NCI-H2107 treated with DMSO at 0.1 percent for 48 hours (cell line): ENCODE data around the gene CD58.

Experiments used
- DNase-seq: peaks from one replicate; lab custom pipeline; 2025; ENCODE audit not compliant: unreplicated experiment; lab: John Stamatoyannopoulos, UW

Gene CD58

DNA sequence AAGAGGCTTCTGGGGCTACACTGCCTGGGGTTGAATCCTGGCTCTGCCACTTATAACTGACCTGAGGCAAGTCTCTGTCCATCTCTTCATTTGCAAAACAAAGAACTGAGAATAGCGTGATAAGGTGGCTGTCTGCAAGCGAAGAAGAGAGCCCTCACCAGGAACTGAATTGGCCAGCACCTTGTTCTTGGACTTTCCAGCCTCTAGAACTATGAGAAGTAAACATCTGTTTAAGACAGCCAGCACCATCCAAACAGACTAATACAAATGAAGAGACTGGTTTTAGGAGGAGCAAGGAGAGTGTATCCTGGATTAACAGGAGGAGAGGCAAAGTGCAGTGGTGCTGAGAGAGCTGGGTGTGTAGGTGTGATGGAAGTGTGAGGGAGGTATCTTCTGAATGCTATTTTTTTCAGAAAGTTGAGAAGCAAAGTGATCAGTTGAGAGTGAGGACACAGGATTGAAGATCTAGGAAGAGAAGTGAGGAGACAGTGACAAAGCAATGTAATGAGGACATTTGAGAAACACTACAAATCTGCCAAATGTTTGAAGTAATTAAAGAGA is 59.3 kb downstream of the CD58 start:
- DNase-seq = no peak

DNA sequence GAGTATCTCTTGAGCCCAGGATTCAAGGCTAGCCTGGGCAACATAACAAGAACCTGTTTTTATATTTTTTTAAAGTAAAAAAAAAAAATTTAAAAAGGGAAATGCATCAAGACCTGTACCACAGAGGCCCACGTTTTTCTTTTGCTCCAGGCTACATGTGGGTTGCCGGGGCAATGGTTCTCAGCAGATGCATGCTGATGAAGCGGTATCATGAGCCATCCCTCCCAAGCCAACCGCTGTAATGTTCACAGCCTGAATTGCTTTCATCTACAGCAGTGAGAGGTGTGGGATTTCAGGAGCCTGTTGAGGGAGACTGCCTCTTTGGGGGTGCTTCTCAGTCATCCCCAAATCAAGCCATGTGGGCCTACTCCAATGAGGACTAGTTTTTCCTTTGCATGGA is 60.5 kb downstream of the CD58 start:
- no peak for DNase-seq

DNA sequence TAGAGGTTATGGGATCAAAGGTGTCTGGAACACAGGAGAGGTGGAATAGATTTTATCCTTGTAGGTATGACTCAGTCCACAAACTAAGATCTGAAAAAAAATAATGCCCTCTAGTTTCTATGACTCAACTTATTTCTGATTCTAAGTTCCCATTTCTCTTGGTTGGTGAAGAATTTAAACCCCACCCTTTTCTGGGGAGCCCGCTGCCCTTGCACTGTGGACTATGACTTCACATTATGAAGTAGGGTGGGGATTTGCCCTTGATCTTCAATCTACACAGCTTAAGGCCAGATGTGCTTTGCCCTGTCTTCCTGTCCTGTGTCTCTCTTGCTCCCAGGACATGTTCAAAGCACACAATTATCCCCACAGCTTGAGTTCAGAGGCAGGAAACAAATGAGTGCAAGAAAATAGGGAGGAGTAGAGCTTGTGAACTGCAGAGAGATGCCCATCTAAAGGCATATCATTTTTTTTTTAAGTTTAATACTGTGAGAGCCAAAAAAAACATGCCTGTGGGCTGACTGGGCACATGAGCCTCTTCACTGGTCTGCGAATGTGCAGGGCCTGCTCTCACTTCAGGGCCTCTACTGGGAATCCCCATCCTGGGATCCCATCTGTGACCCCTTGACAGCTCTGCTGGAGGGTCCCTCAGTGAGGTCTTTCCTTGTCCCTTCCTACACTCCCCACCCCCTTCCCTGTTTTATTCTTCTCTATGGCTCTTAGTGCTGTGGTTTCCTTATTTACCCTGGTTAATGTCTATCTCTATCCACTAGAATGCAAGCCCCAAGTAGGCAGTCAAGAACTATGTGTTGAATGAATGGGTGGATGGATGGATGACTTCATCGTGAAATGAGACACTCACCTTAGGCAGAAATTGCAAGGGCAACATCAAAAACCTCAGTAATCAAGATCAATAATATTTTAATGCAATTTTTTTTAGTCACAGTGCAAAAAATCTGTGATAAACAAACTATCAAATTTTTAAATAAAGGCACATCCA is 61.5 kb downstream of the CD58 start:
- no peak for DNase-seq

DNA sequence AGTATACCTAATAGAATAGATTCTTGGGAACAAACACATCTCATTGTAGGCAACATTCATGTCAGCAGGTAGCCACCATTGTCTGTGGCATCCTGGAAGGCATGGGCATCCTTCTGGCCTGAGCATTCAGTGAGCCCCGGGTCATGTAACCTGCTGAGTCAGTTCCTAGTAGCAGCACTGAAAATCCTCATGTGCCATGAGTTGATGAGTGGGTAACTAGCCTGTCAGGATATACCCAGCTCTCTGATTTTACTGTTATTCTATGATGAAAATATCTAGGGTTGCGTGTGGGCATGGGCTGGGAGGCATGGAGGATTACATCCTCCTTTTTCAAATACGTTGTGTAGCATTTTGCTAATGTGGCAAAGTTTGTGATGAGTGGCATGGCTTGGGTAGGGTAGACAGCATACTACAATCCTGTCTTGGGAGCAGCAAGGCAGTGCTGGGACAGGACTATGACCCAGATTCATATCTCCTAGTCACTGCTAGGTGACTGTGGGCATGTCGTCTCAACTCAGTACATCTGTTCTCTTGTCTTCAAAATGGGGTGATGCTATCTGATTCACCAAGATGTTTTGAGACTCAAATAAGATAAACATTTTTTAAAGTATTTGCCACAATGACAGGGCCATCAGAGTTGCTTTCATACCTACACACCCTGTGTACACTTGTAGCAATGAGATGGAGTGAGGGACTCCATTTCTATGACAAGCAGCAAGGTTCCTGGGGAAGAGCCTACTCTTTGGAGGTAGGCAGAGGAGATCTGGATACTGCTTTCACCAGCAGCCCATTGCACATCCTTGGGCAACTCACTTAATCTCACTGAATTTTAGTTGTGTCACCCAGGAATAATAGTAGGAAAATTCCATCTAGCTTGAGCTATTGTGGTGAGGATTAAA is 62.5 kb downstream of the CD58 start:
- DNase-seq = no peak

DNA sequence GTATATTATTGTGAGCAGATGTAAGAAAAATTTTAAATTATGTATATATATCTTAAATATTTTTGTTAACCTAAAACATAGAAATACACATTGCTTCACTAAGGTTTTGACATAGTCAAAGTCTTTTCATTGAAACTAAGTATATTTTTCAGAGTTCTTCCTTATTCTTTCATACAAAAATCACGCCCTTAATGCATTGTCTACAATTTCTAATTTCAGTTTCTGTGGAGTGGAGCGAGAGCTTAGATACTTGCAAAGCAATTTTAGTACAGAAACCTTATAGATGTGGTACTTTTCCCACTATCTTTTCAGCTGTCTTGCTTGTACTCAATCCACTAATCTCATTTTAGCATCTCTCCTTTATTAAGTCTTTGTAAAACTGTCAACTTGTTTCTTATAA is 63.2 kb downstream of the CD58 start:
- DNase-seq = no peak

DNA sequence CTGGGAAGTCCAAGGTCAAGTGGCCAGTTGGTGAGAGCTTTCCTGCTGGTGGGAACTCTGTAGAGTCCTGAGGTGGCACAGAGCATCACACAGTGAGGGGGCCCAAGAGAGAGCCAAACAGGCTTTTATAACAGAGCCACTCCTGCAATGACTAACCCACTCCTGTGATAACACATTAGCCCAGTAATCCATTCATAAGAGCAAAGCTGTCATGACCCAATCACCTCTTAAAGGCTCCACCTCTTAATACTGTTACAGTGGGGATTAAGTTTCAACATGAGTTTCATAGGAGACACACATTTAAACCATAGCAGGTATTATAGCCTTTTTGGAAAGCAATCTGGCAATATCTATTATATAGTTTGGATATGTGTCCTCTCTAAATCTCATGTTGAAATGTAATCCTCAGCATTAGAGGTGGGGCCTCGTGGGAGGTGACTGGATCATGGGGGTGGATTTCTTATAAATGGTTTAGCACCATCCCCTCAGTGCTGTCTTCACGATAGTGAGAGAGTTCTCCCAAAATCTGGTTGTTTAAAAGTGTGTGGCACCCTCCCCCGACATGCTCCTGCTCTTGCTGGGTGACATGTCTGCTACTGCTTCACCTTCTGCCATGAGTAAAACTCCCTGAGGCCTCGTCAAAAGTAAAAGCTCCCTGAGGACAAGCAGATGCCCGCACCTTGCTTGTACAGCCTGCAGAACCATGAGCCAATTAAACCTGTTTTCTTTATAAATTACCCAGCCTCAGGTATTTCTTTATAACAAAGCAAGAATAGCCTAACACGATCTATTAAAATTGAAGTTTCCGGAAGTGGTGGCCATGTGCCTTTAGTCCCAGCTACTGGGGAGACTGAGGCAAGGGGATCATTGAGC is 64.5 kb downstream of the CD58 start:
- DNase-seq = no peak

DNA sequence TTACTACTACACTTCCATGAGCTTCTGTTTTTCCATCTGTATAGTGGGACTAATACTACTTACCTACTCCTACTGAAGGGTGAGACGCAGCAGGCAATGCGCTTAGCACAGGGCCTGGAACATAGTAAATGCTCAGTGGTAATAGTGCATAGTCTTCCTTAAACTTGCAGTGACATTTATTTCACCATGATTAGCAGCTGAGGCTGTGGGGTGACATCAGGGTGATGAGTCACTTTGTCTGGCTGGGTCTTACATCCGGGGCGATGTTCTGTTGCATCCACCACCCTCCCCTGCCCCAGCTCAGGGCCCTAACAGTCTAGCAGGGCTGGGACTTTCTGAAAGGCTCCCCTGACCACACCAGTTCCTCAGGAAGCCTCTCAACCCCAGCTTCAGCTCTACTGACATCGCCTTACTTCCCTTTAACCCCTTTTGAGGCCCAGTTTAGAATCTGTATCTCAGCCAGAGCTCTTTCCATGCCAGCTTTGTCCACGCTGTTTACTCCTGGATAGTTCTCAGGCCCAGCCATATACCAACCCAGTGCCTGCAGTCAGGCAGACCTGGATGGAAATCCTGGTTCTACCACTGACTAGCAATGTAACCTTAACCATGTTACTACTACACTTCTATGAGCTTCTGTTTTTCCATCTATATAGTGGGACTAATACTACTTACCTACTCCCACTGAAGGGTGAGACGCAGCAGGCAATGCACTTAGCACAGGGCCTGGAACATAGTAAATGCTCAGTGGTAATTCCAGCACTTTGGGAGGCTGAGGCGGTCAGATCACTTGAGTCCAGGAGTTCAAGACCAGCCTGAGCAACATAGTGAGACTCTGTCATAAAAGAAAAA is 66.3 kb downstream of the CD58 start:
- no peak for DNase-seq

DNA sequence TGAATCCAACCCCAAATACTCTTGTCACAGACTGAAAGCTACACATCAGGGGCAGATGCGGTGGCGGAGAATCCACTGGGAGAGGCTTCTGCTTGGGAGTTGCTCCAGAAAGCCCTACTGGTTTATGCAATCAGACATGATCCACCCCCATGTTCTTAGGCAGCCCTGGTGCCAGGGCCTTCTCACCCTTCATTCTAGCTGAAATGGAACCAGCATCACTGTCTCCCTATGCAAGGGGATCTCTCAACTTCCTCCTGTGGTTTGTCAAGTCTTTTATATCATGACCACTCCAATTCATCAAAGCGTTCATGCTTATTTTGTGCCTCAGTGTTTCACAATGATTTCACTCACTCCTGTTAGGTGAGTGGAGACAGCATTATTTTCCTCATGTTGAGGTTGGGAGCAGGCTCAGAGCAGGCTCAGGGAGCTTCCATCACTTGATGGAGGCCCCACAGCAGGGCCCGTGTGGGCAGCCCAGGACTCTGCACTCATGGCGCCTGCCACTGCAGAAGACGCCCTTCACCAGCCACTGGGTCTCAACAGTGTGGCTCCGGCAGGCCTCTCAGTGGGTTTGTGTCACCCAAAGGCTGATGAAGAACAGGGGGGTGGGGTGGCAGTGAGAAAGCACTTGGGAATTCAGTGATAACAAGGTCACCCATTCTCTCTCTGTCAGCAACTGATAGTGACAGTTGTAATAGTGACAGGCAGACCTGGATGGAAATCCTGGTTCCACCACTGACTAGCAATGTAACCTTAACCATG is 67.1 kb downstream of the CD58 start:
- no peak for DNase-seq

DNA sequence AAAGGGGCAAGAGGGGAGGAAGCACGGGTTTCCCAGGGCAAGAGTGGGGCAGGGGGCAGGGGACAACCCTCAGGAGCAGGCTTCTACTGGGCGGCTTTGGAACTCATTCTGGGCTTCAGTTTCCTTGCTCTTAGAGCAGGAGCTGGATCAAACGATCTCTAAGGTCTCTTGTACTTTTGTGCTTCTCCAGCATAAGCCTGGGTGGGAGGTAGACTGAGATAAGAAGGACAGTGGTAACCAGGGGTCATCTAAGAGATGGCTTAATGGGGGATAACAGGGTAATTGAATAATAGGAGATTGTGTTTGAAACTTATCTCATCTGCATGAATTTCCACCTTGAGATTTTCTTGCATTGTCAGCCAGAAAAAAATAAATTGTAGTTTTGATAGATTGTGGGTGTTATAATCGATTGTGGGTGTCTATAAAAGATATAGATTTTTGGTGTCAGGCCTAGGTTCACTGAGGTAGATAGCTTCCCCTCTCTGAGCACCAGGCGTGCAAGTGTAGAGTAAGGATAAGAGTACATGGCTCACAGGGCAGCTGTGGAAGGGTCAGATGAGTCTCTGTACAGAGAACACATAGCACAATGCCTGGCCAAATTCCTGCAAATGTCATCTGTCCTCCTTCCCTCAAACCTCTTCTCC is 68.0 kb downstream of the CD58 start:
- DNase-seq = no peak

DNA sequence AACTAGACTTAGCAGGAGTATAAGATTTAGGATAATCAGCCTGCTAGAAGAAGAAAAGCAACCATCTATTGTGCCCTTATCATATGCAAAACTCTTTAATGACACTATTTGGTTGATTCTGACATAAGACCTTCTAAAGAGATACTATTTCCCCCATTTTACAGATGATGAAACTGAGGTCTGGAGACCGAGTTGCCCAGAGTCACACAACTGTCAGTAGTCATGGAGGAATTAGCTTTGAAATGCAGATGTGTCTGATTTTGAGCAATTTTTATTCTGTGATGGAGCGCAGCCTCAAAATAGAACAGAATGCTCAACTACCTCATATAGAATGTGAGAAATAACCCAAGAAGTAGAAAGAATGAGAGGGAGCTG is 69.0 kb downstream of the CD58 start:
- no peak for DNase-seq

DNA sequence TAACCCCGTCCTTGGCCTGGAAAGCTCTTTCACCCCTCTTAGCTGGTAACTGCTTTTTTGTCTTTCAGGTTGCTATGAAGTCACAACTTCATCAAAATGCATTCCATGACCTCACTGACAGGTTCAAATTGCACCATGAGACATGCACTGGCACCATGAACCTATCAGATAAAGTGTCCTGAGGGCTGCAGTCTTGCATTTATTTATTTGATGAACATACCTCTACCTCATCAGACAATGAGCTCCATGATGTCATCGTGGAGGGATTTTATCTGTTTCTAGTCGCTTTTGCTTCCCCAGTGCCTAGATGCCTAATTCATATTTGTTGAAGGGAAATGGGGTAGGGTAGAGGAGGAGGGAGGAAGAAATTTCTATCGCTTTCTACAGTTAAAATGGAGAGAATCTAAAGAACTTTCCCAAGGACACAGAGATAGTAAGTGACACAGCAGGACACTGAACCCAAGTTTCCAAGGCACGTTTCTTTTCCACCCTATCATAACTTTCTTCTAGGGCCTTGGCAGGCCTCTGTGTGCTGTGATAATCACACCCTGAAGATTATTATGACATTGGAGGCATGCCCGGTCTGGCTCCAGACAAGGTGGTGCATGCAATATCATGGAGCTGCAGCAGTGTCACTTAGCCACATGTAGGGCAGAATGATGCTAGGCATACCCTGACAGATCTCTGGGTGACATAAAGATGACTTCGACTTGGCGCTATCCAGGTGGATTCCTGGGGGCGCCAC is 69.5 kb downstream of the CD58 start:
- no peak for DNase-seq

DNA sequence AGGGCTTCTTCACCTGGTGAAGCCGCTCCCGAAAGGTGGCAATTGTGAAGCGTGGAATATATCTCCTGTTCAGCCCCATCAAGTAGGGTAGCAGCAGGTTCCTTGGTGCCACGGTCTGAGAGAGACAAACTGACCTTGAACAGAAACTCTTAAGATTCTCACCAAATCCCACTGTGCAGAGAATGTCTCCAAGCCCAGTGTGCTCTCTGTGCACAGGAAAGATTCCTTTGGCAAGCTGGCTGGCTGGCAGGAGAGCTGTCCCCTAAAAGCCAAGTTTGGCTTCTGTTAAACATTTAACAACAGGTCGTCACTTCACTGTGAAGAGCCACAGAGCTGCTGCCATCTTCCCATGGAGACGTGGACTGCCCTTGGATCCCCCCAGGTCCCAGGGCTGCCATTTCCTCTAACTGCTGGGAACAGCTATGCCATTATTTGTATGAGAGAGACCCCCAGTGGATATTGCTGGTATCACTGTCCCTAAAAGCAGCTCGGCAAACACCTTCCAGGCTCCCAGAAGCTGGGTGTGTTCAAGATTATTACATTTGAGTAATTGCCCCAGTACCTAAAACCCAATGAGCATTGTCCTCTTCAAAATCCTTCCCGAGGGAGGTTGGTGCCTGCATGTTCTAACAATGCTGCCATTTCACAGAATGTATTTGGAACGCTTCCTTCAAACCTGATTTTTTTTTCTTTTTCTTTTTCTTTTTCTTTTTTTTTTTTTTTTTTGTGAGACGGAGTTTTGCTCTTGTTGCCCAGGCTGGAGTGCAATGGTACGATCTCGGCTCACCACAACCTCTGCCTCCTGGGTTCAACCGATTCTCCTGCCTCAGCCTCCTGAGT is 71.8 kb downstream of the CD58 start:
- peak; percentile 83 for DNase-seq

DNA sequence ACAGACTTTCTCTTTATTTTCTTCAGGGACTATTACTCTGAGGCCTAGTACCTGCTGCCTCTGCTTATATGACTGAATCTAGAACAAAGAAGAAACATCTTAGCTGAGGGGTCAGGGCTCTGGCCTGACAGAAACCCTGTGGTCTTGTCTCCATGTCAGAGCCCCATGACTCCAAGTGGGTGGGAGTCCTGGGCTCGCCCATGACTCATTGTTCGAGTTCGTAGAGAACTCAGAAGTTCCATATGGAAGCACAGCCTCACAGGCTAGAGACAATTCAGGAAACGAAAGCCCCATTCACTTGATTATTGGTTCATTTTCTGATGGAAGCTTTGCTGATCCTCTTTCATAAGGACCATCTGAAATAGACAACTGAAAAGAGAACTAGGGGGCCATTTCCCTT is 73.2 kb downstream of the CD58 start:
- no peak for DNase-seq

DNA sequence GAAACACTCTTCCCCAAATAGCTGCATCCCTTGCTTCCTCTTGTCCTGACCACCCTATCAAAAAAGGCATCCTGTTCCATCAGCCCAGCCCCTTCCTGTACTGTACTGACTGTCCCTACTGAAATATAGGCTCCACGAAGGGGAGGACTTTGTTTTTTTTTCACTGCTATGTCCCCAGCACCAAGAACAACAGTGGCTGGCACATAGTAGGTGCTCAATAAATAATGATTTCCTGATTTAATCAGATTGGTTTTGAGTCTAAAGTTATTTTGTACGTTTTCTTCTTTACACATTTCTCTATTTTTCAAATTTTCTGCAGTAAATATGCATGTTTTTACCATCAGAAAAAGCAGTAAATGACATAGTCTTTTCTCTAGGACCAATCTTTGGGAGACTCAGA is 73.9 kb downstream of the CD58 start:
- DNase-seq = no peak

DNA sequence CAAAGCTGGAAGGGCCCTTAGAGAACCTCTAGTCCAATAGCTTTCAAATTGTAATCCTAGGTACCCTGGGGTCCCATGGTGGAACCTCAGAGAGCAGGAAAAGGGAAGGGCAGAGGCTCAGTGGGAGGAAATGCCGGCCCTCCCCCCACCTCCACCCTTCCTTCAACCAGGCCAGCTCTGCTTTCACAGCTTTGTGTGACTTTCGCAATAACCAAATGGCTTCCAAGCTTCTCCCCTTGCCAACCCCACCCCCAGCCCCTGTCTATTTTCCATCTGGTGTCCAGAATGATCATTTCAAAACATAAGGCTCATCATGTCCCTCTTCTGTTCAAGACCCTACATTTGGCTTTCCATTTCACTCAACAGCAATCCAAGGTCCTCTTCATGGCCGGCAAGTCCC is 74.4 kb downstream of the CD58 start:
- DNase-seq = no peak

DNA sequence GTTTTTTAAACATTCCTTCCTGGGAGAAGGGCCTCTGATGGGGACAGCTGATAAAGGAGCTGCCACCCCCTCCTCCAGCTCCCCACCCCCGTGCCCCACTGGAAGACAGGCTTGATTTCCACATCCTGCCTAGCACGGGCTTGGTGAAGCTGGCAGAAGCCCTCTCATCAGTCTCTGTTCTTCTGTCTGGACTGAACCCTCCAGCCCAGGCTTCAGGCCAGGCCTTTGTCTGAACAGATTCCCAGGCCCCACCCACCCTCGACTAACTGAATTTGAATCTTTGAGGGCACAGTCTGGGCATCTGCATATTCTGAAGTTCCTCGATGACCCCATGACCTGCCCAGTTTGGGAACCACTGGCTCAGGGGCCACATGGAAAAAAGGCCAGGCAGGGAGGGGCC is 75.3 kb downstream of the CD58 start:
- DNase-seq = no peak

DNA sequence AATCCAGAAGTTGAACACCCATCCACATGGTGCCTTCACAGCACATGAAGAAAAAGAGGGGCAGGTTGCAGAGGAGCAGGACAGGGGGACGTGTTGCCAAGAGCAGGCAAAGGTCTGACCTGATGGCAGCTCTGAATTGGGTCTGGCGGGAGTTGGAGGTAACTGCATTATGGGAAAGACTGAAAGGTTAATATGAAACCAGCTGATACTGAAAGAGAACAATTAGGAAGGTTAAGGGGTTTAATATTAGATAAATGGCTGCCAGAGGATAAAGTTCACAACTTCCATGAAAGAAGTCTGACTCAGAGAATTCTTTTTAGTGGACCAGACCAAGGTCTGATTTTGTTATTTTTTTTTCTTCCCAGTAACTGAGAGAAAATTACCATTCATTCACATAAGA is 76.1 kb downstream of the CD58 start:
- DNase-seq = no peak
